Measurements from ENCODE around the gene XRCC6.

- TF ChIP-seq CTCF (IDR thresholded peaks at IDR 0.05) (no peak), POLR2A (IDR thresholded peaks at IDR 0.05) (no peak)
Measured at GRCh38 chr22:41658869-41659268, 37.8 kb downstream of the XRCC6 start.

Data from testis (tissue), 2 donors.